Esophagus squamous epithelium (tissue), 5 donors: Measurements from ENCODE around the gene NME3. TPM values are rescaled to one million over a fixed set of nuclear protein-coding genes. Genes with fewer than 3 reads are reported as not detected.

ENCODE experiments used
- DNase-seq: peaks from one replicate; lab custom pipeline; 2025; lab: John Stamatoyannopoulos, UW
- H3K27ac ChIP-seq, 4 donors: fragments of 200-600 bp; sonication (generic); one replicate each; pipeline ENCODE4 v1.5.1; 2016 to 2019; ENCODE audit warnings: mild to moderate bottlenecking in 1 of 4
- H3K27me3 ChIP-seq, 4 donors: fragments of 200-600 bp; sonication (generic); 1 replicate in 3 of 4; 2 replicates in 1 of 4; pipeline versions ENCODE4 v1.5.1 to v1.6.0; 2017 to 2021; ENCODE audit warnings: antibody characterized with exemption in 1 of 4
- H3K36me3 ChIP-seq, 3 donors: fragments of 200-600 bp; sonication (generic); one replicate each; pipeline ENCODE4 v1.5.1; 2016 to 2019
- H3K4me1 ChIP-seq, 3 donors: fragments of 200-600 bp; sonication (generic); one replicate each; pipeline ENCODE4 v1.5.1; 2017 to 2019
- H3K4me3 ChIP-seq, 4 donors: fragments of 200-600 bp; sonication (generic); 1 replicate in 3 of 4; 2 replicates in 1 of 4; pipeline ENCODE4 v1.5.1; 2016 to 2019; ENCODE audit warnings: mild to moderate bottlenecking in 2 of 4, moderate library complexity in 1 of 4
- H3K9me3 ChIP-seq, 3 donors: fragments of 200-600 bp; sonication (generic); one replicate each; pipeline ENCODE4 v1.5.1; 2016 to 2019
- CTCF ChIP-seq, 6 experiments: fragments of 450-650 bp in 4 of 6; fragments of 200-600 bp in 2 of 6; sonication (generic) in 2 of 6; IDR thresholded peaks; one replicate each; pipeline ENCODE4 v1.5.1; 2016 to 2019; ENCODE audit warnings: antibody characterized with exemption in 6 of 6, mild to moderate bottlenecking in 4 of 6, moderate library complexity in 4 of 6
- POLR2A ChIP-seq, 4 donors: fragments of 450-650 bp; IDR thresholded peaks; one replicate each; pipeline ENCODE4 v1.6.1; 2017; ENCODE audit warnings: antibody characterized with exemption in 4 of 4, mild to moderate bottlenecking in 4 of 4, moderate library complexity in 3 of 4
- WGBS, 2 donors: methylation state at CpG; one replicate each; pipeline ENCODE4 v1.1.5; 2018; 5-methylcytosine and 5-hydroxymethylcytosine counted together
- intact Hi-C: fragments of 100-400 bp; cut with DNase I; formaldehyde crosslinking; loops from one replicate; pipeline ENCODE4 v1.15.0; 2022
- total RNA-seq, 4 donors: library from RNA; depleted of rRNA; stranded (reverse); fragments of >200 nt; gene quantifications; one replicate each; pipeline ENCODE4 v1.1.0, GENCODE V29; 2016
- donor health status: DM: yes; HTN: yes; CAD: no.

NME3 gene
- total RNA-seq, 4 donors from 2014 or later: 30.2 to 57.1 (median 53.6) TPM

DNA sequence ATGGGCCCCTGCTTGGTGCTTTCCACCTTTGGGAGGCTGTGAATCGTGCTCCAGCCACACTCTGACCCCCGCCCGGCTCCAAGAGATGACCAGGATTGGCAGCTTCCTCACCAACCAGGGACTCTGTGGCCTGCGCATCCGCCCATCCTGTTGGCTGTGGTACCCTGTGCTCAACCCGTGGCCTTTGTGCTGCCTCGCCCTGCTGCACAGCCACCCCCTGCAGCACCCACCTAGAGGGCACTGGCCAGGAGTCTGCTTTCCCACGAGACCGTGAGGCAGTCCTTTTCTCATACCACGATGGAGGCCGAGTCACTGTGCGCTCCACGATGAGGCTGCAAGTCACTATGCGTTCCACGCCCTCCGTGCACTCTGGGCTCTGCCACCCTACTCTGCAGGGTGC is 19.4 kb downstream of the NME3 start:
- Histone ChIP-seq H3K4me1 (peaks cover 0 to 21% (median 4%) of the 10 kb centered on the region in 3 donors), H3K27ac (no peak overlapping the region), H3K27me3 (no peaks in the 10 kb centered on the region), H3K9me3 (no peaks in the 10 kb centered on the region), H3K4me3 (no peak overlapping the region), H3K36me3 (peaks cover 16 to 93% (median 26%) of the 10 kb centered on the region in 3 donors)
- intact Hi-C loops: no loop called here
- TF ChIP-seq POLR2A (IDR thresholded peaks at IDR 0.05) (no peak), CTCF (IDR thresholded peaks at IDR 0.05) (no peak)
- DNase-seq: no peak
- WGBS, 2 donors: 94 to 100% methylated on average over 3 to 12 of the region's 16 CpGs

DNA sequence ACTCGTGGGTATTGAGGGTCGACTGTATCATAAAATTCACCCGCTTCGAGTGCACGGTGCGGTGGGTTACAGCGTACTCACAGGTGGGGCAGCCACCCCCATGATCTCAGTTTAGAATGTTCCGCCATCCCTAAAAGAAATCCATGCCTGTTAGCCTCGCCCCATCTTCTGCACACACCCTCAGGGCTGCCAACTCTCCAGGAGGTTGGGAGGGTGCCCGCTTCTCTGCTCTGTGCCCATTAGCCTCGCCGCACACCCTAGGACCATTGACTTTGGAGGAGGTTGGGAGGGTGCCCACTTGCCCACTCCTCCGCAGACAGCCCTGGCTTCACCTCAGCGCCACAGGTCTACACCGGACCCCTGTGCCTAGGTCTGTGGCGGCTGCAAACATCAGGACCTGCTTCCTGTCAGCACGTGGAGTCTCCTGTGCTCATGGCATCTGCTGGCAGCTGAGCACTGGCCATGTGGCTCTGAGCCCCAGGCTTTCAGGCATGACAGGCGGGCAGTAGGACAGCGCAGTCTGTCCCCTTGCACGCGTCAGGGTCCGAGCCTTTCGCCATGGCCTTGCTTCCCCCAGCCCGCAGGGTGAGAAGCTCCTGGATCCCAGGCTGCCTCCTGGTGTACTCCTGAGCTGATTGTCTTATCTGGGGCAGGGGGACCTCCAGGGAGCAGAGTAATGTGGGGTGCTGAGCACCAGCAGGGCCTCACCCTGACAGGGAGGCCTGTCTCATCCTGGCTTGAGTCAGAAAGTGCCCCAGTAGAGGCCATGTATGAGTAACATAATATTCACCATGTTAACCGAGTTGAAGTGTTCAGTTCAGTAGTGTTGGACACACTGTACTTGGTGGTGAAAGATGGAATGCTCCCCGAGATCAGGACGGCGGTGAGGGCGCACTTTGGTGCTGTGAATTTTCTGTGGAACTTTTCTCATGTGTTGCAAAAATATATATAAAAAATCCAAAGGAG is 21.9 kb downstream of the NME3 start:
- no peaks in the 10 kb centered on the region for H3K27me3 ChIP-seq
- 93 to 95% methylated on average over 15 to 22 of the region's 29 CpGs for WGBS, 2 donors
- H3K36me3 ChIP-seq: peaks cover 17 to 98% (median 28%) of the 10 kb centered on the region in 3 donors
- no peak for TF ChIP-seq CTCF (IDR thresholded peaks at IDR 0.05)
- no peak for TF ChIP-seq POLR2A (IDR thresholded peaks at IDR 0.05)
- no peak overlapping the region for H3K27ac ChIP-seq
- H3K4me1 ChIP-seq: peaks cover 0 to 5% (median 0%) of the 10 kb centered on the region in 3 donors
- no peak overlapping the region for H3K4me3 ChIP-seq
- DNase-seq: no peak
- intact Hi-C loops: no loop called here
- no peaks in the 10 kb centered on the region for H3K9me3 ChIP-seq

GRCh38 chr16:1747934-1748333 is 23.4 kb downstream of the NME3 start:
- 60% methylated on average over 1 of the region's 11 CpGs; no CpG with 5 or more reads in 1 of the 2 donors for WGBS, 2 donors

GRCh38 chr16:1746693-1747195 is 24.6 kb downstream of the NME3 start:
- no peaks in the 10 kb centered on the region for H3K9me3 ChIP-seq
- 90 to 100% methylated on average over 1 to 13 of the region's 31 CpGs for WGBS, 2 donors
- H3K27me3 ChIP-seq: no peaks in the 10 kb centered on the region
- no peak overlapping the region for H3K27ac ChIP-seq
- TF ChIP-seq CTCF (IDR thresholded peaks at IDR 0.05) (no peak), POLR2A (IDR thresholded peaks at IDR 0.05) (no peak)
- no peak for DNase-seq
- peaks cover 0 to 6% (median 0%) of the 10 kb centered on the region in 3 donors for H3K4me1 ChIP-seq
- no peak overlapping the region for H3K4me3 ChIP-seq
- peaks cover 31 to 97% (median 41%) of the 10 kb centered on the region in 3 donors for H3K36me3 ChIP-seq
- intact Hi-C loops: no loop called here

More at GRCh38 chr16:1747934-1748333, 23.4 kb downstream of the NME3 start:
- Histone ChIP-seq H3K4me3 (no peak overlapping the region), H3K4me1 (peaks cover 0 to 6% (median 0%) of the 10 kb centered on the region in 3 donors), H3K9me3 (no peaks in the 10 kb centered on the region), H3K27ac (no peak overlapping the region), H3K27me3 (no peaks in the 10 kb centered on the region), H3K36me3 (peaks cover 31 to 99% (median 41%) of the 10 kb centered on the region in 3 donors)
- no peak for TF ChIP-seq CTCF (IDR thresholded peaks at IDR 0.05)
- TF ChIP-seq POLR2A (IDR thresholded peaks at IDR 0.05): no peak
- intact Hi-C loops: no loop called here
- no peak for DNase-seq
